SKM-1 (cell line): ENCODE measurements around the gene RANBP3.

Experiments used
- DNase-seq: peaks from one replicate; lab custom pipeline; 2025; ENCODE audit not compliant: unreplicated experiment; lab: John Stamatoyannopoulos, UW

Gene RANBP3

GRCh38 chr19:5904352-5905113 lies 73.4 kb downstream of the RANBP3 start, which contains the start of gene VMAC:
TSS of gene VMAC (plus strand) at chr19:5904872. CDS start at chr19:5904891, 19 bp downstream.
- DNase-seq: peak; percentile 100

- DNase-seq: peak; percentile 96
Observed at GRCh38 chr19:5903624-5904351, 74.2 kb downstream of the RANBP3 start, which contains the start of gene NDUFA11. TSS of gene NDUFA11 (minus strand) at chr19:5903790. CDS start at chr19:5903708, 82 bp downstream.

GRCh38 chr19:5903056-5903623 lies 74.8 kb downstream of the RANBP3 start:
- DNase-seq: no peak

- DNase-seq: no peak
Observed at GRCh38 chr19:5900976-5901375, 77.0 kb downstream of the RANBP3 start.

GRCh38 chr19:5899728-5900526 lies 78.0 kb downstream of the RANBP3 start:
- no peak for DNase-seq

GRCh38 chr19:5897189-5897969 lies 80.6 kb downstream of the RANBP3 start:
- no peak for DNase-seq

GRCh38 chr19:5896365-5897076 lies 81.4 kb downstream of the RANBP3 start:
- no peak for DNase-seq

GRCh38 chr19:5895890-5896289 lies 82.0 kb downstream of the RANBP3 start:
- DNase-seq: no peak

- DNase-seq: no peak
Observed at GRCh38 chr19:5895409-5895808, 82.5 kb downstream of the RANBP3 start.

- no peak for DNase-seq
Observed at GRCh38 chr19:5894704-5895349, 83.1 kb downstream of the RANBP3 start.

GRCh38 chr19:5893907-5894703 lies 83.8 kb downstream of the RANBP3 start:
- DNase-seq: no peak

- DNase-seq: no peak
Observed at GRCh38 chr19:5893296-5893903, 84.5 kb downstream of the RANBP3 start.

- no peak for DNase-seq
Observed at GRCh38 chr19:5892772-5893275, 85.1 kb downstream of the RANBP3 start.

- no peak for DNase-seq
Observed at GRCh38 chr19:5891938-5892771, 85.8 kb downstream of the RANBP3 start.

GRCh38 chr19:5891572-5891937 lies 86.4 kb downstream of the RANBP3 start:
- DNase-seq: no peak

- no peak for DNase-seq
Observed at GRCh38 chr19:5890099-5890498, 87.8 kb downstream of the RANBP3 start.
